H9 (cell line): Measurements from ENCODE around the gene VAV3. TPM values are rescaled to one million over a fixed set of nuclear protein-coding genes. Genes with fewer than 3 reads are reported as not detected.

Experiments
- DNase-seq: peaks from one replicate; pipeline ENCODE4 v3.0.0-alpha.2; 2017
- H2AFZ ChIP-seq: one replicate; pipeline ENCODE4 v1.6.1; 2013; ENCODE audit warnings: mild to moderate bottlenecking, low read length, control low read depth, moderate library complexity
- H2AK5ac ChIP-seq: 2 replicates; pipeline ENCODE4 v1.6.1; 2013; ENCODE audit warnings: low read length, control low read depth, mixed read lengths; ENCODE audit not compliant: insufficient read length
- H2BK120ac ChIP-seq: one replicate; pipeline ENCODE4 v1.6.1; 2013; ENCODE audit warnings: low read depth, mild to moderate bottlenecking, low read length, control low read depth, inconsistent platforms; ENCODE audit not compliant: poor library complexity, severe bottlenecking
- H2BK12ac ChIP-seq: 2 replicates; pipeline ENCODE4 v1.6.1; 2013; ENCODE audit warnings: low read length, control low read depth, mixed read lengths, low read depth; ENCODE audit not compliant: insufficient read length
- H2BK15ac ChIP-seq: 2 replicates; pipeline ENCODE4 v1.6.1; 2013; ENCODE audit warnings: low read depth, low read length, control low read depth
- H2BK20ac ChIP-seq: one replicate; pipeline ENCODE4 v1.6.1; 2013; ENCODE audit warnings: low read depth, mild to moderate bottlenecking, low read length, control low read depth, inconsistent platforms; ENCODE audit not compliant: poor library complexity, severe bottlenecking
- H2BK5ac ChIP-seq: 2 replicates; pipeline ENCODE4 v1.6.1; 2013; ENCODE audit warnings: low read length, control low read depth, mixed read lengths; ENCODE audit not compliant: insufficient read length
- H3K14ac ChIP-seq: 2 replicates; pipeline ENCODE4 v1.6.1; 2013; ENCODE audit warnings: low read length, control low read depth; ENCODE audit not compliant: insufficient read depth
- H3K18ac ChIP-seq: 2 replicates; pipeline ENCODE4 v1.6.1; 2013; ENCODE audit warnings: low read depth, mild to moderate bottlenecking, mixed read lengths, low read length, control low read depth; ENCODE audit not compliant: insufficient read length
- H3K23ac ChIP-seq: 2 replicates; pipeline ENCODE4 v1.6.1; 2013; ENCODE audit warnings: low read length, control low read depth, mixed read lengths, low read depth; ENCODE audit not compliant: insufficient read length
- H3K23me2 ChIP-seq: 2 replicates; pipeline ENCODE4 v1.6.1; 2013; ENCODE audit warnings: low read depth, mild to moderate bottlenecking, mixed read lengths, low read length, control low read depth; ENCODE audit not compliant: insufficient read length, poor library complexity, severe bottlenecking
- H3K27ac ChIP-seq: 2 replicates; pipeline ENCODE4 v1.5.1; 2013; ENCODE audit warnings: low read length, control low read depth, mixed read lengths, low read depth; ENCODE audit not compliant: insufficient read length
- H3K27me3 ChIP-seq: 2 replicates; pipeline ENCODE4 v1.6.1; 2013; ENCODE audit warnings: low read length, control low read depth, inconsistent platforms; ENCODE audit not compliant: insufficient read depth
- H3K4ac ChIP-seq: 2 replicates; pipeline ENCODE4 v1.6.1; 2013; ENCODE audit warnings: low read depth, mild to moderate bottlenecking, control low read depth, inconsistent platforms, low read length, moderate library complexity
- H3K4me1 ChIP-seq: 2 replicates; pipeline ENCODE4 v1.6.1; 2013; ENCODE audit warnings: low read length, control low read depth, inconsistent platforms; ENCODE audit not compliant: insufficient read depth
- H3K4me2 ChIP-seq: 2 replicates; pipeline ENCODE4 v1.6.1; 2013; ENCODE audit warnings: low read length, control low read depth, mixed read lengths; ENCODE audit not compliant: insufficient read length, insufficient read depth
- H3K56ac ChIP-seq: 2 replicates; pipeline ENCODE4 v1.6.1; 2013; ENCODE audit warnings: low read depth, mild to moderate bottlenecking, mixed read lengths, low read length, control low read depth; ENCODE audit not compliant: insufficient read length
- H3K79me1 ChIP-seq: 2 replicates; pipeline ENCODE4 v1.6.1; 2013; ENCODE audit warnings: low read depth, mild to moderate bottlenecking, moderate library complexity, low read length, control low read depth, inconsistent platforms; ENCODE audit not compliant: insufficient read depth, poor library complexity, severe bottlenecking
- H3K79me2 ChIP-seq: 2 replicates; pipeline ENCODE4 v1.6.1; 2013; ENCODE audit warnings: low read length, control low read depth, inconsistent platforms; ENCODE audit not compliant: insufficient read depth
- H3K9ac ChIP-seq: 2 replicates; pipeline ENCODE4 v1.6.1; 2013; ENCODE audit warnings: low read length, control low read depth, mixed read lengths; ENCODE audit not compliant: insufficient read length; ENCODE audit errors: extremely low read depth
- H3K9me3 ChIP-seq: one replicate; pipeline ENCODE4 v1.6.1; 2013; ENCODE audit warnings: low read depth, low read length, inconsistent platforms; ENCODE audit not compliant: control insufficient read depth
- H3T11ph ChIP-seq: one replicate; pipeline ENCODE4 v1.6.1; 2013; ENCODE audit warnings: mild to moderate bottlenecking, low read length, control low read depth, inconsistent platforms
- H4K20me1 ChIP-seq: one replicate; pipeline ENCODE4 v1.6.1; 2013; ENCODE audit not compliant: control insufficient read depth, insufficient read length, insufficient read depth
- H4K5ac ChIP-seq: 2 replicates; pipeline ENCODE4 v1.6.1; 2013; ENCODE audit warnings: low read depth, mild to moderate bottlenecking, mixed read lengths, low read length, control low read depth; ENCODE audit not compliant: insufficient read length
- H4K8ac ChIP-seq: replicated peaks from 2 replicates; pipeline ENCODE4 v1.6.1; 2013; ENCODE audit warnings: low read length, control low read depth, mixed read lengths, low read depth; ENCODE audit not compliant: insufficient read length
- H4K91ac ChIP-seq: 2 replicates; pipeline ENCODE4 v1.6.1; 2013; ENCODE audit warnings: low read depth, mild to moderate bottlenecking, moderate library complexity, mixed read lengths, low read length, control low read depth; ENCODE audit not compliant: insufficient read length
- H3K27ac Mint-ChIP-seq, 3 experiments: 2 replicates in 2 of 3; 3 replicates in 1 of 3; pipeline ENCODE4 v1.8.0; 2020 to 2021; ENCODE audit warnings: mixed read lengths in 3 of 3, mild to moderate bottlenecking in 1 of 3, moderate library complexity in 1 of 3
- H3K27me3 Mint-ChIP-seq: 2 replicates; pipeline ENCODE4 v1.8.0; 2021; ENCODE audit warnings: low read depth, mild to moderate bottlenecking, moderate library complexity, mixed read lengths
- H3K36me3 Mint-ChIP-seq, 3 experiments: 2 replicates in 2 of 3; 3 replicates in 1 of 3; pipeline ENCODE4 v1.8.0; 2020 to 2021; ENCODE audit warnings: low read depth in 3 of 3, mixed read lengths in 3 of 3; ENCODE audit not compliant: insufficient read depth in 1 of 3
- H3K4me1 Mint-ChIP-seq, 2 experiments: 2 replicates each; pipeline ENCODE4 v1.8.0; 2020; ENCODE audit warnings: mixed read lengths in 2 of 2
- H3K4me3 Mint-ChIP-seq, 2 experiments: 2 replicates in 1 of 2; 3 replicates in 1 of 2; pipeline ENCODE4 v1.8.0; 2020 to 2021; ENCODE audit warnings: mild to moderate bottlenecking in 2 of 2, mixed read lengths in 2 of 2, moderate library complexity in 1 of 2
- H3K9me3 Mint-ChIP-seq, 2 experiments: 2 replicates in 1 of 2; 3 replicates in 1 of 2; pipeline ENCODE4 v1.8.0; 2020; ENCODE audit warnings: mild to moderate bottlenecking in 2 of 2, mixed read lengths in 2 of 2, moderate library complexity in 1 of 2
- CTCF ChIP-seq: fragments of 200-600 bp; sonication (generic); conservative IDR thresholded peaks from 3 replicates; pipeline ENCODE4 v1.8.0; 2021; ENCODE audit warnings: antibody characterized with exemption, mild to moderate bottlenecking
- WGBS: extraction: QIAGEN DNeasy Blood & Tissue Kit; methylation state at CpG from one replicate; pipeline ENCODE4 v1.1.7; 2013; ENCODE audit warnings: missing lambda C conversion rate, low lambda C conversion rate, mixed read lengths; ENCODE audit not compliant: insufficient read length; ENCODE audit errors: extremely low coverage; 5-methylcytosine and 5-hydroxymethylcytosine counted together
- total RNA-seq: library from RNA; stranded (reverse); gene quantifications from 2 replicates; pipeline ENCODE4 v1.2.1, GENCODE V29; 2021

The VAV3 gene
- total RNA-seq, 1 experiment from 2014 or later = 5.1 TPM

- H2BK20ac ChIP-seq = no peak overlapping the region
- H3K9me3 Mint-ChIP-seq = no peaks in the 10 kb centered on the region
Observed at GRCh38 chr1:107974090-107974489, 9.1 kb upstream of the VAV3 start.

More at GRCh38 chr1:107974090-107974489, 9.1 kb upstream of the VAV3 start:
- Histone ChIP-seq H3K4me2 (no peak overlapping the region), H3K14ac (no peak overlapping the region), H4K20me1 (no peaks in the 10 kb centered on the region), H3K4ac (no peak overlapping the region), H3T11ph (no peak overlapping the region), H2BK12ac (no peak overlapping the region), H3K27ac (no peak overlapping the region), H2AFZ (no peak overlapping the region), H2BK5ac (no peak overlapping the region), H4K8ac (no peak overlapping the region), H2AK5ac (no peak overlapping the region), H3K18ac (no peak overlapping the region), H2BK15ac (no peak overlapping the region), H3K56ac (no peak overlapping the region), H3K9me3 (no peaks in the 10 kb centered on the region), H4K5ac (no peak overlapping the region), H3K9ac (no peak overlapping the region), H3K79me1 (no peaks in the 10 kb centered on the region), H3K27me3 (no peaks in the 10 kb centered on the region), H3K23ac (no peak overlapping the region), H2BK120ac (no peak overlapping the region), H4K91ac (no peak overlapping the region), H3K4me1 (no peaks in the 10 kb centered on the region), H3K79me2 (no peaks in the 10 kb centered on the region), H3K23me2 (no peaks in the 10 kb centered on the region)
- Mint-ChIP-seq H3K4me1 (no peaks in the 10 kb centered on the region; a peak in 1 of 4 replicates), H3K27ac (no peak overlapping the region), H3K4me3 (no peak overlapping the region), H3K27me3 (no peaks in the 10 kb centered on the region), H3K36me3 (no peaks in the 10 kb centered on the region)
- TF ChIP-seq CTCF = no peak
- no CpG with 5 or more reads among the region's 2 CpGs for WGBS
- no peak for DNase-seq
